HepG2 (cell line): ENCODE results near the gene ARL10.

Source experiments
- CBFB ChIP-seq: sonication (generic); formaldehyde crosslinking; IDR thresholded peaks from 2 replicates; pipeline ENCODE4 v1.4.0; 2020; ENCODE audit warnings: missing genetic modification reagents
- CTCF ChIP-seq: sonication (generic); formaldehyde crosslinking; IDR thresholded peaks from 2 replicates; pipeline ENCODE4 v1.5.0; 2020; ENCODE audit warnings: mild to moderate bottlenecking, missing genetic modification reagents, moderate library complexity
- FOXM1 ChIP-seq: sonication (generic); formaldehyde crosslinking; IDR thresholded peaks from 2 replicates; pipeline ENCODE4 v1.5.0; 2020; ENCODE audit warnings: missing genetic modification reagents
- TAF1 ChIP-seq: sonication (generic); formaldehyde crosslinking; IDR thresholded peaks from 2 replicates; pipeline ENCODE4 v1.4.0; 2020; ENCODE audit warnings: missing genetic modification reagents
- TCF12 ChIP-seq, 2 experiments: fragments of 450-650 bp in 1 of 2; sonication (generic) in 1 of 2; formaldehyde crosslinking in 1 of 2; IDR thresholded peaks; 2 replicates each; pipeline versions ENCODE4 v1.6.1 to v1.8.0; 2017 to 2022; ENCODE audit warnings: antibody characterized with exemption in 1 of 2, mild to moderate bottlenecking in 1 of 2, missing genetic modification reagents in 1 of 2, moderate library complexity in 1 of 2
- ZBTB7A ChIP-seq: sonication (generic); formaldehyde crosslinking; IDR thresholded peaks from 2 replicates; pipeline ENCODE4 v1.8.0; 2022; ENCODE audit warnings: mild to moderate bottlenecking, missing genetic modification reagents
- ZNF282 ChIP-seq: fragments of 450-650 bp; IDR thresholded peaks from 2 replicates; pipeline ENCODE4 v1.6.1; 2018; ENCODE audit not compliant: partially characterized antibody

DNA sequence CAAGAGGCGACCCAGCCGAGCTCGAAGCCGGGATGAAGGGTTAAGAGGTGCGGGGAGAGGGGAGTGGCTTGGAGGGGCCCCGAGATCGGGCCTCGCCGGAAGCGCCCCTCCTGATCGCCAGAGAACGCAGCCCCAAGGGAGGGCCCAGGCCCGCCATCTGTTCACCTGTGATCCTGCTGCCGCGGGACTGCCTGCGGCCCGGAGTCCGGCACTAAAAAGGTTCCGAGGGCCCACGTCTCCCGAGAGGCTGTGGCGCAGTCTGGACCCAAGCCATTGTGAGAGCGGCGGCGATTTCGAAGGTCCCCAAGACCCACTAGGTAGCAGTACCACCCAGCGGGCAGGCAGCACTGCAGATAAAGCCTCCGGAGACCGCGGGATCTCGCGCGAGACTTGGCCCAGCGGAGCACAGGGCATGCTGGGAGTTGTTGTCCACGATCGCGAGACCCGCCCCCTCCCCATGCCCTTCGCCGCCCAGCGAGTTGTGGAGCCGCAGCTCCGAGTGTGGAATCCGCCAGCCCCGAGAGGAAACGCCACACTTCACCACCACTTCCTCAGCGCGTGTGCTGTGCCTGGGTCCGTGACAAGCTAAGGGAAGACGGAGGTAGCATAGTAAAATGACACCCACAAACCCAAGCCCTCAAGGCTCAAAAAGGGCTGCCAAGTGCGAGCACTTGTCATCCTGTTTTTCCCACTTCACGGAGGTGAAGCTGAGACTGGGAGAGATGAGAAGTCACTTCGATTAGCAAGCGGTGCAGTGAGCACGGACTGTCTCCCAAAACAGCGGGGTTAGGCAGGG, 3.7 kb upstream of the ARL10 start, which contains the start of gene KIAA1191:
- TF ChIP-seq CBFB (CRISPR knock-in tag) (0 out of 2 replicates have a peak, but pooled peaks have one; percentile 32), ZBTB7A (CRISPR knock-in tag) (peak; percentile 72), ZNF282 (no peak), FOXM1 (CRISPR knock-in tag) (no peak), TCF12 (IDR thresholded peaks at IDR 0.05) (no peak), TCF12 (CRISPR knock-in tag; IDR thresholded peaks at IDR 0.05) (0 out of 2 replicates have a peak, but pooled peaks have one; percentile 10), TAF1 (peak; percentile 94), CTCF (peak; percentile 69)
